HEK293T (cell line): ENCODE measurements around the gene EID2B.

Source experiments
- ELF4 ChIP-seq: fragments of 450-650 bp; IDR thresholded peaks from 2 replicates; pipeline ENCODE4 v1.6.1; 2017; ENCODE audit warnings: antibody characterized with exemption
- FOXK2 ChIP-seq: fragments of 450-650 bp; IDR thresholded peaks from 2 replicates; pipeline ENCODE4 v1.6.1; 2016; ENCODE audit warnings: mild to moderate bottlenecking
- HDGF ChIP-seq: fragments of 450-650 bp; IDR thresholded peaks from 2 replicates; pipeline ENCODE4 v1.6.1; 2017; ENCODE audit warnings: antibody characterized with exemption, borderline replicate concordance

- TF ChIP-seq ELF4, result no peak
- no peak for TF ChIP-seq FOXK2
- no peak for TF ChIP-seq HDGF
Observed at GRCh38 chr19:39558624-39559117, 26.0 kb upstream of the EID2B start.
